Measurements from ENCODE around the gene TRPT1. TPM values are rescaled to one million over a fixed set of nuclear protein-coding genes. Genes with fewer than 3 reads are reported as not detected.

TRPT1 gene
- total RNA-seq, 2 donors from 2014 or later = 45.6 to 60.4 TPM

GRCh38 chr11:64238999-64239398, 13.0 kb upstream of the TRPT1 start:
- H3K9me3 ChIP-seq (ENCODE audit: control insufficient read depth, low read length) = no peaks in the 10 kb centered on the region
- H3K9ac ChIP-seq (ENCODE audit: extremely low read depth, low read length, poor library complexity, severe bottlenecking) = no peak overlapping the region
- no peak for DNase-seq
- no peak overlapping the region for H3K27ac ChIP-seq (ENCODE audit: low read depth, low read length)
- H3K36me3 ChIP-seq (ENCODE audit: control insufficient read depth, insufficient read depth, low read length) = peaks cover 25% of the 10 kb centered on the region
- H3K9me3 Mint-ChIP-seq = no peaks in the 10 kb centered on the region
- TF ChIP-seq CTCF (conservative IDR thresholded peaks at IDR 0.05) = no peak
- no peaks in the 10 kb centered on the region for H3K27me3 Mint-ChIP-seq (ENCODE audit: insufficient read depth)
- no peaks in the 10 kb centered on the region for H3K27me3 ChIP-seq (ENCODE audit: control insufficient read depth, insufficient read depth, low read length, poor library complexity, severe bottlenecking)
- 95 to 98% methylated on average over 4 to 5 of the region's 5 CpGs for WGBS, 2 experiments (ENCODE audit: insufficient coverage in 1 of 2, insufficient read length in 1 of 2)
- H3K4me3 ChIP-seq (ENCODE audit: low read length) = no peak overlapping the region
- H3K4me1 Mint-ChIP-seq = peaks cover 13% of the 10 kb centered on the region
- peaks cover 30% of the 10 kb centered on the region for H3K36me3 Mint-ChIP-seq (ENCODE audit: low read depth)
- H3K27ac Mint-ChIP-seq = no peak overlapping the region
- H3K4me1 ChIP-seq (ENCODE audit: control insufficient read depth, insufficient read depth, low read length) = no peaks in the 10 kb centered on the region
- no peak overlapping the region for H3K4me3 Mint-ChIP-seq

GRCh38 chr11:64238076-64238475, 12.1 kb upstream of the TRPT1 start:
- 95 to 100% methylated on average over 9 of the region's 9 CpGs for WGBS, 2 experiments (ENCODE audit: insufficient coverage in 1 of 2, insufficient read length in 1 of 2)
- no peak overlapping the region for H3K27ac Mint-ChIP-seq

GRCh38 chr11:64237484-64237951, 11.5 kb upstream of the TRPT1 start:
- Histone ChIP-seq H3K27me3 (ENCODE audit: control insufficient read depth, insufficient read depth, low read length, poor library complexity, severe bottlenecking) (no peaks in the 10 kb centered on the region), H3K4me3 (ENCODE audit: low read length) (no peak overlapping the region), H3K9ac (ENCODE audit: extremely low read depth, low read length, poor library complexity, severe bottlenecking) (no peak overlapping the region), H3K9me3 (ENCODE audit: control insufficient read depth, low read length) (no peaks in the 10 kb centered on the region), H3K27ac (ENCODE audit: low read depth, low read length) (no peak overlapping the region), H3K36me3 (ENCODE audit: control insufficient read depth, insufficient read depth, low read length) (peaks cover 10% of the 10 kb centered on the region), H3K4me1 (ENCODE audit: control insufficient read depth, insufficient read depth, low read length) (no peaks in the 10 kb centered on the region)
- Mint-ChIP-seq H3K4me3 (no peak overlapping the region), H3K9me3 (no peaks in the 10 kb centered on the region), H3K27me3 (ENCODE audit: insufficient read depth) (peaks cover 1% of the 10 kb centered on the region), H3K4me1 (peaks cover 13% of the 10 kb centered on the region), H3K27ac (no peak overlapping the region), H3K36me3 (ENCODE audit: low read depth) (peaks cover 18% of the 10 kb centered on the region)
- no peak for DNase-seq
- no peak for TF ChIP-seq CTCF (conservative IDR thresholded peaks at IDR 0.05)
- WGBS, 2 experiments (ENCODE audit: insufficient coverage in 1 of 2, insufficient read length in 1 of 2) = 83 to 94% methylated on average over 2 to 12 of the region's 12 CpGs

More at GRCh38 chr11:64238076-64238475, 12.1 kb upstream of the TRPT1 start:
- H3K27me3 Mint-ChIP-seq (ENCODE audit: insufficient read depth) = no peaks in the 10 kb centered on the region
- H3K9ac ChIP-seq (ENCODE audit: extremely low read depth, low read length, poor library complexity, severe bottlenecking) = no peak overlapping the region
- H3K27me3 ChIP-seq (ENCODE audit: control insufficient read depth, insufficient read depth, low read length, poor library complexity, severe bottlenecking) = no peaks in the 10 kb centered on the region
- H3K36me3 ChIP-seq (ENCODE audit: control insufficient read depth, insufficient read depth, low read length) = peaks cover 16% of the 10 kb centered on the region
- no peak overlapping the region for H3K27ac ChIP-seq (ENCODE audit: low read depth, low read length)
- H3K9me3 ChIP-seq (ENCODE audit: control insufficient read depth, low read length) = no peaks in the 10 kb centered on the region
- peaks cover 13% of the 10 kb centered on the region for H3K4me1 Mint-ChIP-seq
- no peak overlapping the region for H3K4me3 Mint-ChIP-seq
- peaks cover 21% of the 10 kb centered on the region for H3K36me3 Mint-ChIP-seq (ENCODE audit: low read depth)
- H3K4me1 ChIP-seq (ENCODE audit: control insufficient read depth, insufficient read depth, low read length) = no peaks in the 10 kb centered on the region
- no peak for DNase-seq
- no peak overlapping the region for H3K4me3 ChIP-seq (ENCODE audit: low read length)
- TF ChIP-seq CTCF (conservative IDR thresholded peaks at IDR 0.05) = no peak
- H3K9me3 Mint-ChIP-seq = no peaks in the 10 kb centered on the region
